ENCODE data around the gene ZNF511.

ZNF511 gene

GRCh38 chr10:133350950-133351329 lies 42.2 kb downstream of the ZNF511 start:
- no peak for TF ChIP-seq CTCF (IDR thresholded peaks at IDR 0.05; ENCODE audit: borderline replicate concordance, control extremely low read depth, extremely low read depth, insufficient read depth, missing control alignments)
- in situ Hi-C loops (cut with MboI; ENCODE audit: low sequenced_read_pairs, unreplicated experiment): no loop called here
- DNase-seq (ENCODE audit: low spot score): no peak

GRCh38 chr10:133351408-133352318 lies 42.9 kb downstream of the ZNF511 start:
- DNase-seq (ENCODE audit: low spot score): no peak
- in situ Hi-C loops (cut with MboI; ENCODE audit: low sequenced_read_pairs, unreplicated experiment): no loop called here
- TF ChIP-seq CTCF (IDR thresholded peaks at IDR 0.05; ENCODE audit: borderline replicate concordance, control extremely low read depth, extremely low read depth, insufficient read depth, missing control alignments): no peak

- TF ChIP-seq CTCF (IDR thresholded peaks at IDR 0.05; ENCODE audit: borderline replicate concordance, control extremely low read depth, extremely low read depth, insufficient read depth, missing control alignments): no peak
- no peak for DNase-seq (ENCODE audit: low spot score)
- in situ Hi-C loops (cut with MboI; ENCODE audit: low sequenced_read_pairs, unreplicated experiment): no loop called here
Observed at GRCh38 chr10:133353202-133353959, 44.7 kb downstream of the ZNF511 start.

DNA sequence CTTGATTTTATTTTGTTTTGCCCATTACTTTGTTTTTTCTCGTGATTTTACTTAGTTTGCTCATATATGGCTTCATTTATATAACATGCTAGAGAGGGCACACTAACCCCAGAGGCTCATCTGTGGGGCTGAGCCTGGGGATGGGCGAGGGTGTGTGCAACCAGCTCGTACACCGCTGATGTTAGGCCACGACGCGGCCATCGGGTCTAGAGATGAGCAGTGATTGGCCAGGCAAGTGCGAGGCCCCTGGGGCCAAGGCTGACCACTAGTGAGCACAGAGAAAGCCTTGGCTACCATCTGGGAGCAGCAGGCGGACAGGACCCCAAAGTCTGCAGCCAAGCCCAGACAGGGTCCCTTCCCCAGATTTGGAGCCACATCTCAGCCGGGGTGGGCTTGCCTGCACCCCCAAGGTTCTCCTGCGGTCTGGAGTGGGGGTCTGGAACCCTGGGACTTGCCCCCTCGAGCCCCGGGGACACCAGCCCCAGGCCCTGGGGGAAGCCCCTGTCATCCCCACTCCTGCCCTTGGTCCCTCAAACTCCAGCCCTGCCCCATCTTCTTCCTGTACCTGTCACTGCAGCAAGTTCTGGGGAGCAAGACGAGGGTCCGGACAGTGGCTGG lies 45.4 kb downstream of the ZNF511 start:
- TF ChIP-seq CTCF (IDR thresholded peaks at IDR 0.05; ENCODE audit: borderline replicate concordance, control extremely low read depth, extremely low read depth, insufficient read depth, missing control alignments): no peak
- no peak for DNase-seq (ENCODE audit: low spot score)
- in situ Hi-C loops (cut with MboI; ENCODE audit: low sequenced_read_pairs, unreplicated experiment): no loop called here

DNA sequence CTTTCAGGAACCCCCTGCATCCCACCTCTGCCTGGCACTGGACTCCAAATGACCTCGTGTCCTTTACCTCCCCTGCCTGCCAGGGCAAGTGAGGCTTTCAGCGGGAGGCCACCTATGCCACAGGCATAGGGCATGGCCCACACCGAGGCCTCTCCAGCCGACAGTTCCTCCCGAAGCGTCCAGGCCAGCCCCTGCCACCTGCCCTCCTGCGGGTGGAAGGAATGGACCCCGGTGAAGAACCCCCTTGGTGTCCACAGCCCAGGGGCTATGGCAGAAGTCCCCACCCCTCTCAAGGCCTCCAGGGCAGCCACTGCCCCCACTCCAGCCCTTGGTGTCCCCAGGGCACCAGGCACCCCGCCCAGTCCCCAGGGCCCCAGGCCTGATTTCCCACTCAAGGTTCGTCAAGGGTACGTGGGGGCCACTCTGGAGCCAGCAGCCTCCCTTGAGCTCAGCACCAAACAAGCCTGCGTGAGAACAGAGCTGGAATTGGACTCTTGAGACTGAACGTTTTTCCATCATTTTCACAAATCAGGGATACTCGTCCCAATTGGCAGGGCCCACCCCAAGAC lies 46.0 kb downstream of the ZNF511 start:
- no peak for TF ChIP-seq CTCF (IDR thresholded peaks at IDR 0.05; ENCODE audit: borderline replicate concordance, control extremely low read depth, extremely low read depth, insufficient read depth, missing control alignments)
- in situ Hi-C loops (cut with MboI; ENCODE audit: low sequenced_read_pairs, unreplicated experiment): no loop called here
- no peak for DNase-seq (ENCODE audit: low spot score)

GRCh38 chr10:133355266-133355665 lies 46.6 kb downstream of the ZNF511 start:
- TF ChIP-seq CTCF (IDR thresholded peaks at IDR 0.05; ENCODE audit: borderline replicate concordance, control extremely low read depth, extremely low read depth, insufficient read depth, missing control alignments): no peak
- no peak for DNase-seq (ENCODE audit: low spot score)
- in situ Hi-C loops (cut with MboI; ENCODE audit: low sequenced_read_pairs, unreplicated experiment): no loop called here
